Right ventricle myocardium inferior (tissue), 1 donor: Measurements from ENCODE around the gene NKX2-4. TPM values are rescaled to one million over a fixed set of nuclear protein-coding genes. Genes with fewer than 3 reads are reported as not detected.
"Not testable (repeated sequence)": the region's sequence is repeated elsewhere in the genome, so short reads cannot be mapped to it uniquely, and the experiment has no call there.

Source experiments
- ATAC-seq: fragments of 200-7000 bp; cut with Tn5 transposase; one replicate; pipeline ENCODE4 v1.9.1; 2020; ENCODE audit warnings: mild to moderate bottlenecking, moderate library complexity
- DNase-seq: peaks from one replicate; pipeline ENCODE4 v3.0.0; 2021; ENCODE audit errors: missing footprints
- intact Hi-C: fragments of 100-400 bp; cut with DNase I; formaldehyde crosslinking; loops from one replicate; pipeline ENCODE4 v1.11.0; 2022
- long read RNA-seq: library from polyadenylated mRNA; unstranded; transcript quantifications from one replicate; pipeline ENCODE4 v2.0.0, GENCODE V29; 2021
- total RNA-seq: library from RNA; stranded (reverse); fragmentation: NEBNext Ultra II Directional; extraction: Animal tissue kit (Norgen Biotek cat#: 25700); gene quantifications from one replicate; pipeline ENCODE4 v1.2.1, GENCODE V29; 2021
- donor health status: DM: no; HTN: yes; CAD: no; lungs with severe emphysema.

The NKX2-4 gene
- total RNA-seq = not detected
- long read RNA-seq = 0 reads

- intact Hi-C loops = no loop called here
- ATAC-seq (no peak), DNase-seq (no peak)
Measured at GRCh38 chr20:21397341-21398108, at the start of gene NKX2-4. TSS of gene NKX2-4 (minus strand) at chr20:21397526. CDS start at chr20:21397399, 127 bp downstream.

GRCh38 chr20:21437816-21438215, 40.5 kb upstream of the NKX2-4 start:
- intact Hi-C loops = no loop called here
- DNase-seq (no peak), ATAC-seq (no peak)

- ATAC-seq (no peak), DNase-seq (no peak)
- intact Hi-C loops = no loop called here
Measured at GRCh38 chr20:21437248-21437647, 39.9 kb upstream of the NKX2-4 start.

- intact Hi-C loops = no loop called here
- ATAC-seq (no peak), DNase-seq (no peak)
Measured at GRCh38 chr20:21436205-21436604, 38.9 kb upstream of the NKX2-4 start.

- DNase-seq (no peak), ATAC-seq (no peak)
- intact Hi-C loops = no loop called here
Measured at GRCh38 chr20:21435576-21435975, 38.2 kb upstream of the NKX2-4 start.

- DNase-seq = no peak
- intact Hi-C loops = no loop called here
Measured at GRCh38 chr20:21433329-21433890, 36.1 kb upstream of the NKX2-4 start.

GRCh38 chr20:21432911-21433310, 35.6 kb upstream of the NKX2-4 start:
- intact Hi-C loops = no loop called here
- DNase-seq (no peak), ATAC-seq (no peak)

More at GRCh38 chr20:21433329-21433890, 36.1 kb upstream of the NKX2-4 start:
- ATAC-seq = no peak

- intact Hi-C loops = no loop called here
- ATAC-seq = no peak
- DNase-seq = no peak
Measured at GRCh38 chr20:21430020-21430419, 32.7 kb upstream of the NKX2-4 start.

GRCh38 chr20:21424846-21425245, 27.5 kb upstream of the NKX2-4 start:
- ATAC-seq = no peak
- DNase-seq = no peak
- intact Hi-C loops = no loop called here

GRCh38 chr20:21423712-21424111, 26.4 kb upstream of the NKX2-4 start:
- intact Hi-C loops = not testable (repeated sequence)

GRCh38 chr20:21421601-21422236, 24.4 kb upstream of the NKX2-4 start:
- no peak for ATAC-seq
- intact Hi-C loops = no loop called here
- DNase-seq = no peak

More at GRCh38 chr20:21423712-21424111, 26.4 kb upstream of the NKX2-4 start:
- DNase-seq, ATAC-seq: not testable (repeated sequence)

GRCh38 chr20:21419147-21419546, 21.8 kb upstream of the NKX2-4 start:
- intact Hi-C loops, ATAC-seq, DNase-seq: not testable (repeated sequence)

GRCh38 chr20:21413996-21414395, 16.7 kb upstream of the NKX2-4 start:
- ATAC-seq, DNase-seq, intact Hi-C loops: not testable (repeated sequence)

GRCh38 chr20:21411725-21412124, 14.4 kb upstream of the NKX2-4 start:
- DNase-seq (no peak), ATAC-seq (no peak)
- intact Hi-C loops = no loop called here

- DNase-seq (no peak), ATAC-seq (no peak)
- intact Hi-C loops = no loop called here
Measured at GRCh38 chr20:21399005-21399475, 1.7 kb upstream of the NKX2-4 start.

GRCh38 chr20:21398109-21399004, 1.0 kb upstream of the NKX2-4 start:
- intact Hi-C loops = no loop called here
- DNase-seq (no peak), ATAC-seq (no peak)

- ATAC-seq = no peak
- no peak for DNase-seq
- intact Hi-C loops = no loop called here
Measured at GRCh38 chr20:21396599-21397340, 556 bp downstream of the NKX2-4 start.
